ENCODE measurements around the gene KLF1.

DNA sequence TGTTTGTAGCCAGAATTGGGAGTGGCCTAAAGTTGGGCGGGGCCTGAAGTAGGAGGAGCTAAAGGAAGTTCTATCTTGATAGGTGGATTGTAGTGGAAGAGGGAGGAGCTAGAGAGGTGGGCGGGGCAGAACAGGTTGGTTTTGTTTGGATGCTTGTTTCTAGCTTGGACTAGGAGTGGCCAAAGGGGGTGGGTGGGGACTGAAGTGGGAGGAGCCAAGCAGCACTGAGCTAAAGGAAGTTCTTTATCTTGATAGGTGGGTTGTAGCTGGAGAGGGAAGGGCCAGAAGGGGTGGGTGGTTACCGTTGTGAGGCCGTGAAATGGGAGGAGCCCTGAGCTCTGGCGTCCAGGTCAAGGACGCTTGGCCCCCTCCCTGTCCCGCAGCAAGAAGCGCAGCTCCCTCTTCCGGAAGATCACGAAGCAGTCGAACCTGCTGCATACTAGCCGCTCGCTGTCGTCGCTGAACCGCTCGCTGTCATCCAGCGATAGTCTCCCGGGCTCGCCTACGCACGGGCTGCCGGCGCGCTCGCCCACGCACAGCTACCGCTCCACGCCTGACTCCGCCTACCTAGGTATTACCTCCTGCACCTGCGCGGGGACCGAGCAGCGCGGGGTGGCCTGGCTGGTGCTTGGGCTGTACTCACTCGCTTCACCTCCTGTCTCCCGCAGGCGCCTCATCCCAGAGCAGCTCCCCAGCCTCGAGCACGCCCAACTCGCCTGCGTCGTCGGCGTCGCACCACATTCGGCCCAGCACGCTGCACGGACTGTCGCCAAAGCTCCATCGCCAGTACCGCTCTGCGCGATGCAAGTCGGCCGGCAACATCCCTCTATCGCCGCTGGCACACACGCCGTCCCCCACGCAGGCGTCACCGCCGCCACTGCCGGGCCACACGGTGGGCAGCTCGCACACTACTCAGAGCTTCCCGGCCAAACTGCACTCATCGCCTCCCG lies 13.8 kb downstream of the KLF1 start:
- TF ChIP-seq ZBTB20 (tag by site-specific recombination; IDR thresholded peaks at IDR 0.05): no peak
- no peak for TF ChIP-seq YY1 (tag by site-specific recombination; IDR thresholded peaks at IDR 0.05)

All from HEK293 (cell line).